WERI-Rb-1 (cell line): ENCODE data around the gene MCAT.

Experiments
- DNase-seq: peaks from one replicate; pipeline ENCODE4 v3.0.0-alpha.2; 2020
- H3K27ac ChIP-seq: fragments of 250-450 bp; sonication (Bioruptor Pico); 2 replicates; pipeline ENCODE4 v1.5.1; 2020; ENCODE audit warnings: mild to moderate bottlenecking, moderate library complexity
- H3K27me3 ChIP-seq: fragments of 250-450 bp; sonication (Bioruptor Pico); 2 replicates; pipeline ENCODE4 v1.5.1; 2021; ENCODE audit warnings: mild to moderate bottlenecking, low read depth, moderate library complexity; ENCODE audit not compliant: insufficient read depth, severe bottlenecking
- H3K36me3 ChIP-seq: fragments of 250-450 bp; sonication (Bioruptor Pico); 2 replicates; pipeline ENCODE4 v1.5.1; 2020; ENCODE audit warnings: mild to moderate bottlenecking, moderate library complexity
- H3K4me3 ChIP-seq: 2 replicates; pipeline ENCODE4 v1.5.1; 2011; ENCODE audit warnings: low read depth, mild to moderate bottlenecking, control low read depth, low read length
- H3K9me3 ChIP-seq: fragments of 250-450 bp; sonication (Bioruptor Pico); 2 replicates; pipeline ENCODE4 v1.5.1; 2021; ENCODE audit warnings: mild to moderate bottlenecking, moderate library complexity; ENCODE audit not compliant: severe bottlenecking
- TF ChIP-seq, protein P1 (sequence below): IDR thresholded peaks from 2 replicates; pipeline ENCODE4 v1.5.1; 2011; ENCODE audit warnings: low read depth, mild to moderate bottlenecking, control low read depth, inconsistent platforms, low read length

MCAT gene

DNA sequence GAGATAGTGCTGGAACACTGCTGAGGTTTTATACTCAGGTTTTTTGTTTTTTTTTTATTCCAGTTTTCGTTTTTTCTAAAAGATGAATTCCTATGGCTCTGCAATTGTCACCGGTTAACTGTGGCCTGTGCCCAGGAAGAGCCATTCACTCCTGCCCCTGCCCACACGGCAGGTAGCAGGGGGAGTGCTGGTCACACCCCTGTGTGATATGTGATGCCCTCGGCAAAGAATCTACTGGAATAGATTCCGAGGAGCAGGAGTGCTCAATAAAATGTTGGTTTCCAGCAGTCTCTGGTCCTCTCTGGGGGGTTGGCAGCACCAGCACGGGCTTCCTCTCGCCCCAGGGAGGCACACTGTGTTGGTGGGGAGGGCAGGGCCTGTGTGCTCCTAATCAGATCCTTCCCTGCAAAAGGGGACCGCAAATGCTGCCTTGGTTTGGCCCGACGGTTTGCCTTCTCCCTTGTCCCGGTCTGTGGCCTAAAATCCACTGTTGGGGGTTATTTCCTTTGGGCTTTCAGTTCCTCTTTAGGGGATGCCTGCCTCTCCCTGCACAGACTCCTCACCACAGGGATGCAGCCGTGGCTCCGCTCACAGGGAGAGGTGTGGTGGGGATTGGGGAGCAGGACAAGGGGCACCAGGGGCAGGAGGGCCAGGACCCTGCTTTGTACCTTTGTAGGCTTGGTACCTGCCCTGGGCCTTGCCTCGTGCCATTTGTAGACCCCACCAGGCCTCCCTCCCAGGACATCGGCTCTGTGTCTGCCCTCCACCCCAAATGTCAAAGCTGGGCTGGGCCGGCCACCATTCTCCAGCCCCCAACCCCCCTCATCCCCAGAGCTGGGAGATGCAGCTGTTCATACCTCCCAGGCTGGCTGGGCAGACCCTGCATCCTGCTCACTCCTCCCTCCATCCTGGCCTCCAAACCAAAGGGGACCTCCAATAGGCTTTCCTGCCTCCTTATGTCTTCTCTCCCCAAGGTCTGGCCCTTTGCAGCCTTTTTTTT is 13.5 kb downstream of the MCAT start:
- Histone ChIP-seq H3K27ac (no peak overlapping the region), H3K27me3 (no peaks in the 10 kb centered on the region), H3K9me3 (no peaks in the 10 kb centered on the region), H3K4me3 (no peak overlapping the region), H3K36me3 (peaks cover 36% of the 10 kb centered on the region)
- DNase-seq, result no peak
- TF ChIP-seq, protein P1, sequence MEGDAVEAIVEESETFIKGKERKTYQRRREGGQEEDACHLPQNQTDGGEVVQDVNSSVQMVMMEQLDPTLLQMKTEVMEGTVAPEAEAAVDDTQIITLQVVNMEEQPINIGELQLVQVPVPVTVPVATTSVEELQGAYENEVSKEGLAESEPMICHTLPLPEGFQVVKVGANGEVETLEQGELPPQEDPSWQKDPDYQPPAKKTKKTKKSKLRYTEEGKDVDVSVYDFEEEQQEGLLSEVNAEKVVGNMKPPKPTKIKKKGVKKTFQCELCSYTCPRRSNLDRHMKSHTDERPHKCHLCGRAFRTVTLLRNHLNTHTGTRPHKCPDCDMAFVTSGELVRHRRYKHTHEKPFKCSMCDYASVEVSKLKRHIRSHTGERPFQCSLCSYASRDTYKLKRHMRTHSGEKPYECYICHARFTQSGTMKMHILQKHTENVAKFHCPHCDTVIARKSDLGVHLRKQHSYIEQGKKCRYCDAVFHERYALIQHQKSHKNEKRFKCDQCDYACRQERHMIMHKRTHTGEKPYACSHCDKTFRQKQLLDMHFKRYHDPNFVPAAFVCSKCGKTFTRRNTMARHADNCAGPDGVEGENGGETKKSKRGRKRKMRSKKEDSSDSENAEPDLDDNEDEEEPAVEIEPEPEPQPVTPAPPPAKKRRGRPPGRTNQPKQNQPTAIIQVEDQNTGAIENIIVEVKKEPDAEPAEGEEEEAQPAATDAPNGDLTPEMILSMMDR, result no peak

DNA sequence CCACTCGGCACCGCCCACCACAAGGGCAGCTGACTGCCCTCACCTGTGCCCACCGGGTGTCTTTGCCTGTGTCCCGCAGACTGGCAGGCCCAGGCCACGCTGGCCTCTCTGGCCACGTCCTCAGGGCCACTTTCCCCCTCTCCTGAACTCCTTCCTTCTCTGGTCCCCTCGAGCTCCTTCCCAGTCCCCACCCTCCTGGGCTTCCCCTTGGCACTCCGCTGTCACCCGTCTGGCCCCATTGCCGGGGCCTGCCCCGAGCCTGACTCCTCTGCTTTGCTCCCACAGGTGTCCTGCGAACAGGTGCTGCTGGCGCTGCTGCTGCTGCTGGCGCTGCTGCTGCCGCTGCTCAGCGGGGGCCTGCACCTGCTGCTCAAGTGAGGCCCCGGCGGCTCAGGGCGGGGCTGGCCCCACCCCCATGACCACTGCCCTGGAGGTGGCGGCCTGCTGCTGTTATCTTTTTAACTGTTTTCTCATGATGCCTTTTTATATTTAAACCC is 14.2 kb downstream of the MCAT start:
- TF ChIP-seq, protein P1, result no peak
- H3K36me3 ChIP-seq, result peaks cover 28% of the 10 kb centered on the region
- H3K27me3 ChIP-seq, result no peaks in the 10 kb centered on the region
- no peak overlapping the region for H3K4me3 ChIP-seq
- H3K9me3 ChIP-seq, result no peaks in the 10 kb centered on the region
- no peak for DNase-seq
- no peak overlapping the region for H3K27ac ChIP-seq

DNA sequence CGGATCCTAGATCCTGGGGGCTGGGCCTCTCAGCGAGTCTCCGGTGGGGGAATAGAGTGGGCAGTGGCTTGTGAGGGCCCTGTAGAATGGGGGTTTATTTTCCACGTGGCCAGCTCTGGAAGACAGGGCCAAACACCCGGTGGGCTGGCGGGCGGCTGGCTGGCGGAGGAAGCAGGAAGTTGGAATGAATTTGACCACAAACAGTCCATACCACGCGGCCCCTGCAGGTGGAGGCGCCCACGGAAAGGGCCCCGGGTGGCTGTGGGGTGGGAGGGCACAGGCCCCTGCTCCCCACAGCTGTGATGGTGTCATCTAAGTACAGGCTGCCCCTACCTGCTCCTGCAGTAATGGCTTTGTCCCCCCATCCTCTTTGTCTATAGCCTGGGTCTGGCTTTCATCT is 15.1 kb downstream of the MCAT start:
- TF ChIP-seq, protein P1, result no peak
- H3K27me3 ChIP-seq, result no peaks in the 10 kb centered on the region
- DNase-seq, result no peak
- no peak overlapping the region for H3K27ac ChIP-seq
- no peaks in the 10 kb centered on the region for H3K9me3 ChIP-seq
- no peak overlapping the region for H3K4me3 ChIP-seq
- H3K36me3 ChIP-seq, result peaks cover 21% of the 10 kb centered on the region

DNA sequence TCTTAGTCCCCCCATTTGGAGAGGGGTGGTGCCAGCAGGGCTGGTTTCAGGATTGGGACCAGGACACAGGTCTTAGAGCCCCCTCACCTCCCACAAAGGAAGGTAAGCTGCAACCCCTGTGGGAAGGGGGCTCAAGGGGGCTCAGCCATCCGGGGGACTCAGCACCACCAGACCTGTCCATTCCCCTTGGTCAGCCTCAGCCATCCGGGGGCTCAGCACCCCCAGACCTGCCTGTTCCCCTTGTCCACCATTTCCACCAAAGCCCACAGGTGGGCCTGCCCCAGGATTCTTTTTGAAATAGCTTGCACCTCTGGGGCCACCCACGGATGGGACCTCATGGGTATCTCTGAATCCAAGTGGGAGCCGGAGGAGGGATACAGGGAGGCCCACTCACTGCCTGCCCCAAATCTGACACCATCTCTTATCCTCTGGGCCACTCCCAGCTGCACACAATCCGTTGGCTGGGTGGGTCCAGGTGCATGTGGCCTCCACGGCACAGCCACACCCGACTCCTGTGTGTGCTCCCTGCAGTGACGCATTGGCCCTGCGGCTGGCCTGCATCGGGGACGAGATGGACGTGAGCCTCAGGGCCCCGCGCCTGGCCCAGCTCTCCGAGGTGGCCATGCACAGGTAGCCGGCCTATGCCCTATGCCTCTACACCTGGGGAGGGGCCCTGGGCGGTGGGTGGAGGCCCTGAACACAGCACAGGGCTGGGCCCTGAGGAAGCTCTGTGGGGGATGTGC is 15.9 kb downstream of the MCAT start:
- Histone ChIP-seq H3K36me3 (peaks cover 15% of the 10 kb centered on the region), H3K4me3 (no peak overlapping the region), H3K9me3 (no peaks in the 10 kb centered on the region), H3K27ac (no peak overlapping the region), H3K27me3 (no peaks in the 10 kb centered on the region)
- TF ChIP-seq, protein P1, result no peak
- DNase-seq, result no peak

DNA sequence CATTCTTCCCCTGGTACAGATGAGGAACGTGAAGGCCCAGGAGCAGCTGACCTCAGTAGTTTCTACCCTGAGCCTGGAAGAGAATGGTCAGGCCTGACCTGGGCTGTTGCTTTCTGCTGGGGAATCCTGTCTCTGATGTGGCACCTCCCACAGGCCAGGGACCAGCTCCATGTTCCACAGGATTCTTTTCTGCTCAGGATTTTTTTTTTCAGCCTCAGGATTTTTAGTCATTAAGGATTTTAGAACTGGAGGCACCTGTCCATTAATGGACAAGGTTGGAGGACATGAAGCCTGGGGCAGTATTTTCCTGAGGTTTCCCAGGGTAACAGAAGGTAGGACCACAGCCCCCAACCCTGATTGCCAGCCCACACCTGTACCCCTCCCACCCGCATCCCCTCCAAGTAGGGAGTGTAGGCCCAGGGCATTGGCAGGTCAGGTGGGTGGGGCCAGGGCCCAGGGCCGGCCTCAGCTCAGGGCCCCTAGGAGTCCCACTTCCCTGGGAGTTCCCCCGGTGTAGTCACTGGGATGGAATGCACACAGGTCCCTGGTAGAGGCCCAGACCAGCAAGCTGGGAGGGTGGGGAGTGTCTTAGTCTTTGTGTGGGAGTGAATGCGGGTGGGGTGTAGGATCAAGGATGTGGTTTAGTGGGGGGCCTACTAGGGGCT is 16.6 kb downstream of the MCAT start:
- no peaks in the 10 kb centered on the region for H3K27me3 ChIP-seq
- H3K36me3 ChIP-seq, result peaks cover 9% of the 10 kb centered on the region
- no peak overlapping the region for H3K4me3 ChIP-seq
- no peaks in the 10 kb centered on the region for H3K9me3 ChIP-seq
- TF ChIP-seq, protein P1, result no peak
- H3K27ac ChIP-seq, result no peak overlapping the region
- DNase-seq, result no peak
